ENCODE data around the gene SYNJ2. TPM values are rescaled to one million over a fixed set of nuclear protein-coding genes. Genes with fewer than 3 reads are reported as not detected.
"Not testable (repeated sequence)": the region's sequence is repeated elsewhere in the genome, so short reads cannot be mapped to it uniquely, and the experiment has no call there.

SYNJ2 gene
- 10 to 100 TPM; 10.2 to 23.4 TPM for total RNA-seq
- long read RNA-seq, partial matches to known transcripts, result 14 of 17 reads
- long read RNA-seq, other reads (novel, unspliced or antisense), result 3 of 17 reads

GRCh38 chr6:157981395-157982101, at the start of gene SYNJ2:
Gene SYNJ2 (plus strand): TSS chr6:157981863. CDS start chr6:157981962, 99 bp downstream.
- DNase-seq (peak; percentile 82), ATAC-seq (peak; percentile 91 to 93)
- intact Hi-C loops (cut with DNase I), result loop anchor here (2.0 to 5.0 kb wide), 3 partner anchors 61 to 91 kb away; no protein-coding TSS in a partner anchor

GRCh38 chr6:157935786-157936185, 45.9 kb upstream of the SYNJ2 start:
- ATAC-seq (no peak), DNase-seq (no peak)
- intact Hi-C loops (cut with DNase I), result loop anchor here in 1 of 2 donors (10.0 kb wide), 1 partner anchor 139 kb away; no protein-coding TSS in a partner anchor

- no peak for ATAC-seq
- DNase-seq, result no peak
- intact Hi-C loops (cut with DNase I), result loop anchor here in 1 of 2 donors (10.0 kb wide), 1 partner anchor 137 kb away; no protein-coding TSS in a partner anchor
Measured at GRCh38 chr6:157937318-157937717, 44.3 kb upstream of the SYNJ2 start.

GRCh38 chr6:157937916-157938315, 43.7 kb upstream of the SYNJ2 start:
- ATAC-seq, result no peak
- DNase-seq, result no peak
- intact Hi-C loops (cut with DNase I), result loop anchor here in 1 of 2 donors (10.0 kb wide), 1 partner anchor 137 kb away; no protein-coding TSS in a partner anchor

GRCh38 chr6:157940375-157941036, 41.2 kb upstream of the SYNJ2 start:
- intact Hi-C loops (cut with DNase I); ATAC-seq: not testable (repeated sequence)

GRCh38 chr6:157941101-157941863, 40.4 kb upstream of the SYNJ2 start:
- ATAC-seq, result no peak
- no peak for DNase-seq
- intact Hi-C loops (cut with DNase I), result no loop called here

More at GRCh38 chr6:157940375-157941036, 41.2 kb upstream of the SYNJ2 start:
- not testable (repeated sequence) for DNase-seq

- ATAC-seq (no peak), DNase-seq (no peak)
- intact Hi-C loops (cut with DNase I), result no loop called here
Measured at GRCh38 chr6:157942351-157942750, 39.3 kb upstream of the SYNJ2 start.

- no peak for DNase-seq
- intact Hi-C loops (cut with DNase I), result no loop called here
- ATAC-seq, result no peak
Measured at GRCh38 chr6:157943249-157943963, 38.3 kb upstream of the SYNJ2 start.

GRCh38 chr6:157943964-157944283, 37.7 kb upstream of the SYNJ2 start:
- no peak for ATAC-seq
- intact Hi-C loops (cut with DNase I), result no loop called here

GRCh38 chr6:157944983-157945931, 36.4 kb upstream of the SYNJ2 start:
- intact Hi-C loops (cut with DNase I), result no loop called here
- no peak for DNase-seq
- ATAC-seq, result no peak

More at GRCh38 chr6:157943964-157944283, 37.7 kb upstream of the SYNJ2 start:
- DNase-seq, result no peak

- ATAC-seq, result no peak
- no peak for DNase-seq
- intact Hi-C loops (cut with DNase I), result no loop called here
Measured at GRCh38 chr6:157946053-157946617, 35.5 kb upstream of the SYNJ2 start.

GRCh38 chr6:157946865-157947532, 34.7 kb upstream of the SYNJ2 start:
- DNase-seq (no peak), ATAC-seq (peak; percentile 59 to 73)
- intact Hi-C loops (cut with DNase I), result no loop called here

- ATAC-seq; DNase-seq; intact Hi-C loops (cut with DNase I): not testable (repeated sequence)
Measured at GRCh38 chr6:157950899-157951298, 30.8 kb upstream of the SYNJ2 start.

GRCh38 chr6:157951828-157952227, 29.8 kb upstream of the SYNJ2 start:
- no peak for ATAC-seq
- no peak for DNase-seq
- intact Hi-C loops (cut with DNase I), result no loop called here

GRCh38 chr6:157952861-157953351, 28.8 kb upstream of the SYNJ2 start:
- peak in 1 of 2 donors; percentile 62 for ATAC-seq
- intact Hi-C loops (cut with DNase I), result no loop called here

GRCh38 chr6:157953580-157954091, 28.0 kb upstream of the SYNJ2 start:
- peak; percentile 21 to 33 for ATAC-seq
- DNase-seq, result no peak
- intact Hi-C loops (cut with DNase I), result no loop called here

More at GRCh38 chr6:157952861-157953351, 28.8 kb upstream of the SYNJ2 start:
- no peak for DNase-seq

All from left cardiac atrium (tissue), 4 donors.